Muscle of leg (tissue), 11 donors: ENCODE results near the gene ICAM4. TPM values are rescaled to one million over a fixed set of nuclear protein-coding genes. Genes with fewer than 3 reads are reported as not detected.
"Not testable (repeated sequence)": the region's sequence is repeated elsewhere in the genome, so short reads cannot be mapped to it uniquely, and the experiment has no call there.

ENCODE experiments used
- DNase-seq: peaks from one replicate; pipeline ENCODE4 v3.0.0; 2013
- H3K27ac ChIP-seq: one replicate; pipeline ENCODE4 v1.5.1; 2013; ENCODE audit warnings: mild to moderate bottlenecking, low read length, control low read depth
- H3K27me3 ChIP-seq: one replicate; pipeline ENCODE4 v1.6.1; 2013; ENCODE audit warnings: low read length; ENCODE audit not compliant: control insufficient read depth, insufficient read depth
- H3K36me3 ChIP-seq: one replicate; pipeline ENCODE4 v1.6.1; 2013; ENCODE audit warnings: low read length; ENCODE audit not compliant: control insufficient read depth, insufficient read depth
- H3K4me1 ChIP-seq: one replicate; pipeline ENCODE4 v1.6.1; 2013; ENCODE audit warnings: low read length; ENCODE audit not compliant: control insufficient read depth, insufficient read depth
- H3K4me3 ChIP-seq: one replicate; pipeline ENCODE4 v1.5.1; 2013; ENCODE audit warnings: low read length, control low read depth
- H3K9me3 ChIP-seq: replicated peaks from 2 replicates; pipeline ENCODE4 v1.6.1; 2013; ENCODE audit warnings: low read depth, low read length; ENCODE audit not compliant: control insufficient read depth
- WGBS: methylation state at CpG from one replicate; pipeline ENCODE4 v1.1.5; 2013; ENCODE audit warnings: missing lambda C conversion rate; ENCODE audit not compliant: insufficient coverage; 5-methylcytosine and 5-hydroxymethylcytosine counted together
- polyA plus RNA-seq, 8 donors: library from polyadenylated mRNA; unstranded; fragments of 120-200 nt; gene quantifications; one replicate each; pipeline versions ENCODE4 v1.2.1 to v1.2.3, GENCODE V29; 2013; ENCODE audit warnings: inconsistent platforms in 1 of 8, low replicate concordance in 1 of 8; ENCODE audit not compliant: insufficient read length in 8 of 8, insufficient read depth in 1 of 8
- total RNA-seq: library from RNA; stranded (reverse); fragments of 120-200 nt; gene quantifications from one replicate; pipeline ENCODE4 v1.2.4, GENCODE V29; 2013

ICAM4 gene
- total and polyA plus RNA-seq, 9 donors = 0.35 to 1.2 (median 0.44) TPM

GRCh38 chr19:10282043-10282442, 4.7 kb upstream of the ICAM4 start:
- H3K27ac ChIP-seq, H3K9me3 ChIP-seq, H3K4me1 ChIP-seq, H3K4me3 ChIP-seq, H3K36me3 ChIP-seq, DNase-seq: not testable (repeated sequence)
- WGBS = no CpG with 5 or more reads among the region's 5 CpGs
- peaks cover 14% of the 10 kb centered on the region for H3K27me3 ChIP-seq

GRCh38 chr19:10283301-10284064, 3.3 kb upstream of the ICAM4 start:
- H3K36me3 ChIP-seq = no peaks in the 10 kb centered on the region
- no peaks in the 10 kb centered on the region for H3K9me3 ChIP-seq
- H3K4me3 ChIP-seq = no peak overlapping the region
- H3K4me1 ChIP-seq = peaks cover 18% of the 10 kb centered on the region
- no peak for DNase-seq
- 73% methylated on average over 8 of the region's 23 CpGs for WGBS
- H3K27ac ChIP-seq = no peak overlapping the region
- peaks cover 29% of the 10 kb centered on the region for H3K27me3 ChIP-seq

DNA sequence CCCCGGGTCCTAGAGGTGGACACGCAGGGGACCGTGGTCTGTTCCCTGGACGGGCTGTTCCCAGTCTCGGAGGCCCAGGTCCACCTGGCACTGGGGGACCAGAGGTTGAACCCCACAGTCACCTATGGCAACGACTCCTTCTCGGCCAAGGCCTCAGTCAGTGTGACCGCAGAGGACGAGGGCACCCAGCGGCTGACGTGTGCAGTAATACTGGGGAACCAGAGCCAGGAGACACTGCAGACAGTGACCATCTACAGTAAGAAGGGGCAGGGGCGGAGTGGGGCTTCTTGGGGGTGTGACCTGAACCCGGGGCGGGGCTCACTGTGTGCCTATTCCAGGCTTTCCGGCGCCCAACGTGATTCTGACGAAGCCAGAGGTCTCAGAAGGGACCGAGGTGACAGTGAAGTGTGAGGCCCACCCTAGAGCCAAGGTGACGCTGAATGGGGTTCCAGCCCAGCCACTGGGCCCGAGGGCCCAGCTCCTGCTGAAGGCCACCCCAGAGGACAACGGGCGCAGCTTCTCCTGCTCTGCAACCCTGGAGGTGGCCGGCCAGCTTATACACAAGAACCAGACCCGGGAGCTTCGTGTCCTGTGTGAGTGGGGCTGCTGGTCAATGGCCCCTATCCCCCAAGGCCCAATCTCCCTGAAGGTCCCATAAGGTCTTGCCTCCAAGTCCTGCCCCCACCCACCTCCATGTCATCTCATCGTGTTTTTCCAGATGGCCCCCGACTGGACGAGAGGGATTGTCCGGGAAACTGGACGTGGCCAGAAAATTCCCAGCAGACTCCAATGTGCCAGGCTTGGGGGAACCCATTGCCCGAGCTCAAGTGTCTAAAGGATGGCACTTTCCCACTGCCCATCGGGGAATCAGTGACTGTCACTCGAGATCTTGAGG, 2.4 kb upstream of the ICAM4 start:
- 85% methylated on average over 30 of the region's 34 CpGs for WGBS
- no peak for DNase-seq
- Histone ChIP-seq H3K27ac (no peak overlapping the region), H3K4me1 (peaks cover 26% of the 10 kb centered on the region), H3K36me3 (no peaks in the 10 kb centered on the region), H3K27me3 (peaks cover 37% of the 10 kb centered on the region), H3K4me3 (no peak overlapping the region), H3K9me3 (no peaks in the 10 kb centered on the region)

- Histone ChIP-seq H3K36me3 (no peaks in the 10 kb centered on the region), H3K9me3 (no peaks in the 10 kb centered on the region), H3K4me3 (no peak overlapping the region), H3K4me1 (peaks cover 32% of the 10 kb centered on the region), H3K27ac (no peak overlapping the region), H3K27me3 (peaks cover 41% of the 10 kb centered on the region)
- DNase-seq = no peak
- 89% methylated on average over 12 of the region's 13 CpGs for WGBS
Measured at GRCh38 chr19:10284960-10285278, 1.8 kb upstream of the ICAM4 start.

GRCh38 chr19:10285393-10285792, 1.4 kb upstream of the ICAM4 start:
- H3K4me3 ChIP-seq = no peak overlapping the region
- H3K27ac ChIP-seq = no peak overlapping the region
- H3K9me3 ChIP-seq = no peaks in the 10 kb centered on the region
- peaks cover 45% of the 10 kb centered on the region for H3K27me3 ChIP-seq
- 100% methylated on average over 1 of the region's 4 CpGs for WGBS
- H3K4me1 ChIP-seq = peaks cover 37% of the 10 kb centered on the region
- no peak for DNase-seq
- no peaks in the 10 kb centered on the region for H3K36me3 ChIP-seq

- Histone ChIP-seq H3K27me3 (peaks cover 78% of the 10 kb centered on the region), H3K4me3 (peak overlapping the region; percentile 17), H3K27ac (no peak overlapping the region), H3K36me3 (no peaks in the 10 kb centered on the region), H3K9me3 (no peaks in the 10 kb centered on the region), H3K4me1 (peaks cover 62% of the 10 kb centered on the region)
- 0% methylated on average over 7 of the region's 23 CpGs for WGBS
- peak; percentile 57 for DNase-seq
Measured at GRCh38 chr19:10288662-10289166, 2.0 kb downstream of the ICAM4 start.

DNA sequence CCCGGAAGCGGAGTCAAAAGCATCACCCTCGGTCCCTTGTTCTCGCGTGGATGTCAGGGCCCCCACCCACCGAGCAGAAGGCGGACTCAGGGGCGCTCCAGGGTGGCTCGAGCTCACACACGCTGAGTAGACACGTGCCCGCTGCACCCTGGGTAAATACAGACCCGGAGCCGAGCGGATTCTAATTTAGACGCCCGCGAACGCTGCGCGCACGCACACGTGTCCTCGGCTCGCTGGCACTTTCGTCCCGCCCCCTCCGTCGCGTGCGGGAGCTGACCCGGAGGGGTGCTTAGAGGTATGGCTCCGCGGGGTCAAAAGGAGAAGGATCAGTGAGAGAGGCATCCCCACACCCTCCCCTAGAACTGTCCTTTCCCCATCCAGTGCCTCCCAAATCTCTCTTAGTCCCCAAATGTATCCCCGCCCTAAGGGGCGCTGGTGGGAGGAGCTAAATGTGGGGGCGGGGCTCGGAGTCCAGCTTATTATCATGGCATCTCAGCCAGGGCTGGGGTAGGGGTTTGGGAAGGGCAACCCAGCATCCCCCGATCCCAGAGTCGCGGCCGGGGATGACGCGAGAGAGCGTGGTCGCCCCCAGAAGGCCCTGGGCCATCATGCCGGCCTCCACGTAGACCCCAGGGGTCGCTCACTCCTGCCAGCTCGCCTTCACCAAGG, 2.5 kb downstream of the ICAM4 start:
- H3K36me3 ChIP-seq = no peaks in the 10 kb centered on the region
- H3K27me3 ChIP-seq = peaks cover 84% of the 10 kb centered on the region
- WGBS = under 1% methylated on average over 29 of the region's 50 CpGs
- peaks cover 62% of the 10 kb centered on the region for H3K4me1 ChIP-seq
- peak overlapping the region; percentile 17 for H3K4me3 ChIP-seq
- no peak overlapping the region for H3K27ac ChIP-seq
- no peaks in the 10 kb centered on the region for H3K9me3 ChIP-seq
- no peak for DNase-seq

DNA sequence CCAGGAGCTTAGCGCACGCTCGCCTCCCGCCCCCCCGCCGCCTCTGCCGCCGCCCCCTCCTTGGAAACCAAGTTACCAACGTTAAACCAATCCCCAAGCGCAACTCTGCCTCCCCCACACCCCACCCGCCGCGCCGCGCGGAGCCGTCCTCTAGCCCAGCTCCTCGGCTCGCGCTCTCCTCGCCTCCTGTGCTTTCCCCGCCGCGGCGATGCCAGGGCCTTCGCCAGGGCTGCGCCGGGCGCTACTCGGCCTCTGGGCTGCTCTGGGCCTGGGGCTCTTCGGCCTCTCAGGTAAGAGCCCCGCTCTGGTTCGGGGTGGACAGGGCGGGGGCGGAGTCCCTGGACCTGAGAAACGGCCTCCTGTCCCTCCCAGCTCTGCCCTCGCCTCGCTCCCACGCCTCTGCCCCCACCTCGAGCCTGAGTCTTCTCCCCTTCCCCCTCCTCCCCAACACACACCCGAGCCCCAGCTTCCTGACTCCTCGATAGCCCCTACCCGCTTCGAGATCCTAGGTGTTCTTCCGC, 3.1 kb downstream of the ICAM4 start, which contains the start of gene ICAM5:
TSS of gene ICAM5 (plus strand) at position 117 of the 521 bp plus-strand sequence. CDS start at position 209, 92 bp downstream.
- DNase-seq = no peak
- Histone ChIP-seq H3K4me3 (peak within 1 kb of the TSS; percentile 17), H3K27me3 (peaks cover 90% of the 10 kb centered on the region), H3K36me3 (no peaks in the 10 kb centered on the region), H3K27ac (no peak within 1 kb of the TSS), H3K9me3 (no peaks in the 10 kb centered on the region), H3K4me1 (peaks cover 62% of the 10 kb centered on the region)
- WGBS = 2% methylated on average over 44 of the region's 45 CpGs

DNA sequence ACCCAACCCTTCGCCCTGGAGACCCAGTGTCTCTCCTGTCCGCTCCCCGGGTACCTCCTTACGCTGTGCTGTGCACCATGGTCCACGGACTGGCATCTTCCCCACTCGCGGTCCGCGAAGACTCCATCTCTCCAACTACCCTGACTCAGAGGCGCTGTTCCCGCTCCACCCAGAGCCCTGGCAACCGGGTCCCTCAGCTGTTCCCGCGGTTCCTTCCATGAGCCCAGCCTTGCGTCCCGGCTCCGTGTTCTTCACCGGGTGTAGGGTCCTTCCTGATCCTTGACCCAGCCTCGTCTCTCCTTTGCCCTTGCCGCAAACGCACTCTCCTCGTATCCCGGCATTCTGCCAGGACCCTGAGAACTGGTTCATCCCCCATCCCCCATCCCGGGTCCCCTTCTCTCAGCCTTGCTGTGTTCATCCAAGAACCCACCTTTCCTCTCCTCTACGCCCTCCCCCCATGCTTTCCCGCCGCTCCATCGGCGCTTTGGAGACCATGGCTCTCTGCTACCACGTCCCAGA, 3.7 kb downstream of the ICAM4 start:
- no peaks in the 10 kb centered on the region for H3K36me3 ChIP-seq
- peaks cover 95% of the 10 kb centered on the region for H3K27me3 ChIP-seq
- no peak for DNase-seq
- H3K9me3 ChIP-seq = no peaks in the 10 kb centered on the region
- no peak overlapping the region for H3K27ac ChIP-seq
- peaks cover 66% of the 10 kb centered on the region for H3K4me1 ChIP-seq
- WGBS = 0% methylated on average over 30 of the region's 30 CpGs
- H3K4me3 ChIP-seq = no peak overlapping the region
